ENCODE results near the gene RAPGEF4. TPM values are rescaled to one million over a fixed set of nuclear protein-coding genes. Genes with fewer than 3 reads are reported as not detected.

RAPGEF4 gene
- total RNA-seq, 1 experiment from 2014 or later, result 0.59 TPM

GRCh38 chr2:172953970-172954852, 218.6 kb downstream of the RAPGEF4 start:
- no peak overlapping the region for H3K27ac ChIP-seq (ENCODE audit: low read depth, low read length)

GRCh38 chr2:172955587-172955986, 219.9 kb downstream of the RAPGEF4 start:
- Histone ChIP-seq H3K4me3 (replicated peaks in 1 of 2; ENCODE audit: low read depth in 1 of 2, low read length in 2 of 2) (no peak overlapping the region), H3K27ac (ENCODE audit: low read depth, low read length) (no peak overlapping the region), H2AFZ (ENCODE audit: low read depth, low read length, poor library complexity, severe bottlenecking) (no peak overlapping the region), H3K9me3 (ENCODE audit: control insufficient read depth in 1 of 2, insufficient read depth in 1 of 2, low read depth in 1 of 2, low read length in 2 of 2) (no peaks in the 10 kb centered on the region), H3K9ac (ENCODE audit: low read length) (no peak overlapping the region), H3K36me3 (ENCODE audit: control insufficient read depth in 1 of 2, insufficient read depth in 2 of 2, low read length in 2 of 2) (no peaks in the 10 kb centered on the region), H3K27me3 (ENCODE audit: insufficient read depth, low read length) (0 out of 2 replicates have a peak, but pooled peaks cover 3% of the 10 kb centered on the region), H4K20me1 (ENCODE audit: insufficient read depth) (no peaks in the 10 kb centered on the region), H3K79me2 (ENCODE audit: insufficient read depth, low read length) (no peaks in the 10 kb centered on the region), H3K9me2 (ENCODE audit: insufficient read depth) (no peaks in the 10 kb centered on the region), H3K4me1 (ENCODE audit: control insufficient read depth in 1 of 2, insufficient read depth in 2 of 2, low read length in 2 of 2) (no peaks in the 10 kb centered on the region), H3K4me2 (ENCODE audit: low read length) (no peak overlapping the region)
- ATAC-seq, result no peak
- TF ChIP-seq TCF7L2 (IDR thresholded peaks at IDR 0.05; ENCODE audit: borderline replicate concordance, extremely low read depth, insufficient read depth, insufficient read length), result no peak
- TF ChIP-seq, protein P1, sequence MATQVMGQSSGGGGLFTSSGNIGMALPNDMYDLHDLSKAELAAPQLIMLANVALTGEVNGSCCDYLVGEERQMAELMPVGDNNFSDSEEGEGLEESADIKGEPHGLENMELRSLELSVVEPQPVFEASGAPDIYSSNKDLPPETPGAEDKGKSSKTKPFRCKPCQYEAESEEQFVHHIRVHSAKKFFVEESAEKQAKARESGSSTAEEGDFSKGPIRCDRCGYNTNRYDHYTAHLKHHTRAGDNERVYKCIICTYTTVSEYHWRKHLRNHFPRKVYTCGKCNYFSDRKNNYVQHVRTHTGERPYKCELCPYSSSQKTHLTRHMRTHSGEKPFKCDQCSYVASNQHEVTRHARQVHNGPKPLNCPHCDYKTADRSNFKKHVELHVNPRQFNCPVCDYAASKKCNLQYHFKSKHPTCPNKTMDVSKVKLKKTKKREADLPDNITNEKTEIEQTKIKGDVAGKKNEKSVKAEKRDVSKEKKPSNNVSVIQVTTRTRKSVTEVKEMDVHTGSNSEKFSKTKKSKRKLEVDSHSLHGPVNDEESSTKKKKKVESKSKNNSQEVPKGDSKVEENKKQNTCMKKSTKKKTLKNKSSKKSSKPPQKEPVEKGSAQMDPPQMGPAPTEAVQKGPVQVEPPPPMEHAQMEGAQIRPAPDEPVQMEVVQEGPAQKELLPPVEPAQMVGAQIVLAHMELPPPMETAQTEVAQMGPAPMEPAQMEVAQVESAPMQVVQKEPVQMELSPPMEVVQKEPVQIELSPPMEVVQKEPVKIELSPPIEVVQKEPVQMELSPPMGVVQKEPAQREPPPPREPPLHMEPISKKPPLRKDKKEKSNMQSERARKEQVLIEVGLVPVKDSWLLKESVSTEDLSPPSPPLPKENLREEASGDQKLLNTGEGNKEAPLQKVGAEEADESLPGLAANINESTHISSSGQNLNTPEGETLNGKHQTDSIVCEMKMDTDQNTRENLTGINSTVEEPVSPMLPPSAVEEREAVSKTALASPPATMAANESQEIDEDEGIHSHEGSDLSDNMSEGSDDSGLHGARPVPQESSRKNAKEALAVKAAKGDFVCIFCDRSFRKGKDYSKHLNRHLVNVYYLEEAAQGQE (IDR thresholded peaks at IDR 0.05; ENCODE audit: low read depth), result no peak
- no peak for TF ChIP-seq RAD21 (IDR thresholded peaks at IDR 0.05; ENCODE audit: low read depth)
- ChIA-PET CTCF (no interaction called here), POLR2A (no interaction called here), RAD21 (ENCODE audit: low non-redundant PET in 1 of 2, low total read pairs in 2 of 2, uncharacterized antibody in 2 of 2, unreplicated experiment in 2 of 2) (no interaction called here)
- intact Hi-C loops (cut with micrococcal nuclease), result no loop called here
- DNase-seq (ENCODE audit: low read depth, low spot score), result no peak
- BruUV-seq (replicated peaks), result no TSS peak

More at GRCh38 chr2:172953970-172954852, 218.6 kb downstream of the RAPGEF4 start:
- intact Hi-C loops (cut with micrococcal nuclease), result no loop called here
- Histone ChIP-seq H3K9ac (ENCODE audit: low read length) (no peak overlapping the region), H2AFZ (ENCODE audit: low read depth, low read length, poor library complexity, severe bottlenecking) (no peak overlapping the region), H3K4me1 (ENCODE audit: control insufficient read depth in 1 of 2, insufficient read depth in 2 of 2, low read length in 2 of 2) (no peaks in the 10 kb centered on the region), H4K20me1 (ENCODE audit: insufficient read depth) (no peaks in the 10 kb centered on the region), H3K9me2 (ENCODE audit: insufficient read depth) (no peaks in the 10 kb centered on the region), H3K27me3 (ENCODE audit: insufficient read depth, low read length) (0 out of 2 replicates have a peak, but pooled peaks cover 3% of the 10 kb centered on the region), H3K9me3 (ENCODE audit: control insufficient read depth in 1 of 2, insufficient read depth in 1 of 2, low read depth in 1 of 2, low read length in 2 of 2) (no peaks in the 10 kb centered on the region), H3K4me3 (replicated peaks in 1 of 2; ENCODE audit: low read depth in 1 of 2, low read length in 2 of 2) (no peak overlapping the region), H3K36me3 (ENCODE audit: control insufficient read depth in 1 of 2, insufficient read depth in 2 of 2, low read length in 2 of 2) (no peaks in the 10 kb centered on the region), H3K79me2 (ENCODE audit: insufficient read depth, low read length) (no peaks in the 10 kb centered on the region), H3K4me2 (ENCODE audit: low read length) (no peak overlapping the region)
- POLR2A ChIA-PET, result interaction anchor here (0.5 kb wide), 1 partner anchor 499 kb away, joined by 5 read pairs; no protein-coding TSS in a partner anchor
- no TSS peak for BruUV-seq (replicated peaks)
- RAD21 ChIA-PET (ENCODE audit: low non-redundant PET in 1 of 2, low total read pairs in 2 of 2, uncharacterized antibody in 2 of 2, unreplicated experiment in 2 of 2), result no interaction called here
- CTCF ChIA-PET, result no interaction called here
- ATAC-seq (no peak), DNase-seq (ENCODE audit: low read depth, low spot score) (no peak)
- no peak for TF ChIP-seq RAD21 (IDR thresholded peaks at IDR 0.05; ENCODE audit: low read depth)
- TF ChIP-seq JUND (IDR thresholded peaks at IDR 0.05), result no peak
- TF ChIP-seq SIN3A (IDR thresholded peaks at IDR 0.05; ENCODE audit: low read depth), result no peak
- no peak for TF ChIP-seq ZNF274 (IDR thresholded peaks at IDR 0.05; ENCODE audit: low read depth, low read length)
- no peak for TF ChIP-seq ELF1 (IDR thresholded peaks at IDR 0.05; ENCODE audit: borderline replicate concordance, low read depth)
- TF ChIP-seq ZFX (IDR thresholded peaks at IDR 0.05), result no peak
- TF ChIP-seq YY1 (IDR thresholded peaks at IDR 0.05; ENCODE audit: extremely low read depth, insufficient replicate concordance, low read depth, low read length), result no peak
- no peak for TF ChIP-seq FOSL1 (IDR thresholded peaks at IDR 0.05; ENCODE audit: low read depth)
- no peak for TF ChIP-seq CBX3 (IDR thresholded peaks at IDR 0.05; ENCODE audit: low read depth)
